COLO668 (cell line): ENCODE results near the gene COTL1.

Experiments
- DNase-seq: peaks from one replicate; lab custom pipeline; 2025; ENCODE audit not compliant: unreplicated experiment; lab: John Stamatoyannopoulos, UW

The COTL1 gene

GRCh38 chr16:84597931-84598351, 19.9 kb downstream of the COTL1 start:
- DNase-seq, result no peak

- no peak for DNase-seq
These were observed 20.4 kb downstream of the COTL1 start for GRCh38 chr16:84597528-84597896.

- DNase-seq, result no peak
These were observed 20.9 kb downstream of the COTL1 start for GRCh38 chr16:84596801-84597527.

GRCh38 chr16:84596161-84596560, 21.7 kb downstream of the COTL1 start:
- no peak for DNase-seq

GRCh38 chr16:84595052-84595481, 22.8 kb downstream of the COTL1 start:
- DNase-seq, result no peak

GRCh38 chr16:84594725-84595038, 23.2 kb downstream of the COTL1 start:
- no peak for DNase-seq

- DNase-seq, result no peak
These were observed 23.8 kb downstream of the COTL1 start for GRCh38 chr16:84593825-84594724.

- DNase-seq, result no peak
These were observed 25.2 kb downstream of the COTL1 start for GRCh38 chr16:84592718-84593117.

GRCh38 chr16:84589975-84590719, 27.7 kb downstream of the COTL1 start:
- no peak for DNase-seq

GRCh38 chr16:84588991-84589390, 28.9 kb downstream of the COTL1 start:
- DNase-seq, result no peak

GRCh38 chr16:84585886-84586285, 32.0 kb downstream of the COTL1 start:
- no peak for DNase-seq

- DNase-seq, result no peak
These were observed 32.4 kb downstream of the COTL1 start for GRCh38 chr16:84585467-84585866.

GRCh38 chr16:84584678-84585077, 33.2 kb downstream of the COTL1 start:
- no peak for DNase-seq

GRCh38 chr16:84583995-84584394, 33.9 kb downstream of the COTL1 start:
- DNase-seq, result no peak

- DNase-seq, result no peak
These were observed 34.8 kb downstream of the COTL1 start for GRCh38 chr16:84582958-84583516.

- no peak for DNase-seq
These were observed 36.7 kb downstream of the COTL1 start for GRCh38 chr16:84581158-84581557.

GRCh38 chr16:84579936-84580335, 37.9 kb downstream of the COTL1 start:
- no peak for DNase-seq

GRCh38 chr16:84578538-84579126, 39.2 kb downstream of the COTL1 start:
- no peak for DNase-seq

- DNase-seq, result no peak
These were observed 40.7 kb downstream of the COTL1 start for GRCh38 chr16:84577034-84577803.

- DNase-seq, result no peak
These were observed 42.0 kb downstream of the COTL1 start for GRCh38 chr16:84575914-84576313.
